ENCODE results near the gene CCDC197.

CCDC197 gene

GRCh38 chr14:93991649-93992048 lies 5.5 kb upstream of the CCDC197 start:
- no peak for DNase-seq (ENCODE audit: low read depth)
- TF ChIP-seq CTCF (IDR thresholded peaks at IDR 0.05; ENCODE audit: low read depth, low read length) (no peak), POLR2A (IDR thresholded peaks at IDR 0.05; ENCODE audit: extremely low read depth, insufficient read length) (no peak), MYC (IDR thresholded peaks at IDR 0.05; ENCODE audit: low read depth, low read length) (no peak), MAX (IDR thresholded peaks at IDR 0.05; ENCODE audit: low read depth, low read length) (no peak)

GRCh38 chr14:93993382-93993781 lies 3.7 kb upstream of the CCDC197 start:
- H3K4me3 ChIP-seq (ENCODE audit: low read depth, low read length), result no peak overlapping the region
- no peak for TF ChIP-seq MYC (IDR thresholded peaks at IDR 0.05; ENCODE audit: low read depth, low read length)
- no peak for TF ChIP-seq MAX (IDR thresholded peaks at IDR 0.05; ENCODE audit: low read depth, low read length)
- no peak for TF ChIP-seq CTCF (IDR thresholded peaks at IDR 0.05; ENCODE audit: low read depth, low read length)
- TF ChIP-seq POLR2A (IDR thresholded peaks at IDR 0.05; ENCODE audit: extremely low read depth, insufficient read length), result no peak
- DNase-seq (ENCODE audit: low read depth), result no peak

More at GRCh38 chr14:93991649-93992048, 5.5 kb upstream of the CCDC197 start:
- no peak overlapping the region for H3K4me3 ChIP-seq (ENCODE audit: low read depth, low read length)

- no peak for TF ChIP-seq CTCF (IDR thresholded peaks at IDR 0.05; ENCODE audit: low read depth, low read length)
- no peak for TF ChIP-seq MYC (IDR thresholded peaks at IDR 0.05; ENCODE audit: low read depth, low read length)
- DNase-seq (ENCODE audit: low read depth), result no peak
- no peak overlapping the region for H3K4me3 ChIP-seq (ENCODE audit: low read depth, low read length)
Observed at GRCh38 chr14:93994919-93995682, 2.0 kb upstream of the CCDC197 start.

- no peak for DNase-seq (ENCODE audit: low read depth)
- no peak overlapping the region for H3K4me3 ChIP-seq (ENCODE audit: low read depth, low read length)
- TF ChIP-seq POLR2A (IDR thresholded peaks at IDR 0.05; ENCODE audit: extremely low read depth, insufficient read length) (no peak), MYC (IDR thresholded peaks at IDR 0.05; ENCODE audit: low read depth, low read length) (no peak), CTCF (IDR thresholded peaks at IDR 0.05; ENCODE audit: low read depth, low read length) (no peak), MAX (IDR thresholded peaks at IDR 0.05; ENCODE audit: low read depth, low read length) (no peak)
Observed at GRCh38 chr14:93996130-93996695, 888 bp upstream of the CCDC197 start.

GRCh38 chr14:93997916-93998870 lies 1.1 kb downstream of the CCDC197 start:
- no peak for DNase-seq (ENCODE audit: low read depth)
- no peak overlapping the region for H3K4me3 ChIP-seq (ENCODE audit: low read depth, low read length)
- TF ChIP-seq MAX (IDR thresholded peaks at IDR 0.05; ENCODE audit: low read depth, low read length), result no peak

GRCh38 chr14:93998871-93999403 lies 1.8 kb downstream of the CCDC197 start:
- DNase-seq (ENCODE audit: low read depth), result no peak
- H3K4me3 ChIP-seq (ENCODE audit: low read depth, low read length), result no peak overlapping the region
- TF ChIP-seq MAX (IDR thresholded peaks at IDR 0.05; ENCODE audit: low read depth, low read length) (no peak), CTCF (IDR thresholded peaks at IDR 0.05; ENCODE audit: low read depth, low read length) (no peak), MYC (IDR thresholded peaks at IDR 0.05; ENCODE audit: low read depth, low read length) (no peak), POLR2A (IDR thresholded peaks at IDR 0.05; ENCODE audit: extremely low read depth, insufficient read length) (no peak)
